H9 (cell line): ENCODE measurements around the gene HDLBP. TPM values are rescaled to one million over a fixed set of nuclear protein-coding genes. Genes with fewer than 3 reads are reported as not detected.

Experiments used
- DNase-seq: peaks from one replicate; pipeline ENCODE4 v3.0.0-alpha.2; 2017
- H2AFZ ChIP-seq: one replicate; pipeline ENCODE4 v1.6.1; 2013; ENCODE audit warnings: mild to moderate bottlenecking, low read length, control low read depth, moderate library complexity
- H2AK5ac ChIP-seq: 2 replicates; pipeline ENCODE4 v1.6.1; 2013; ENCODE audit warnings: low read length, control low read depth, mixed read lengths; ENCODE audit not compliant: insufficient read length
- H2BK120ac ChIP-seq: one replicate; pipeline ENCODE4 v1.6.1; 2013; ENCODE audit warnings: low read depth, mild to moderate bottlenecking, low read length, control low read depth, inconsistent platforms; ENCODE audit not compliant: poor library complexity, severe bottlenecking
- H2BK12ac ChIP-seq: 2 replicates; pipeline ENCODE4 v1.6.1; 2013; ENCODE audit warnings: low read length, control low read depth, mixed read lengths, low read depth; ENCODE audit not compliant: insufficient read length
- H2BK15ac ChIP-seq: 2 replicates; pipeline ENCODE4 v1.6.1; 2013; ENCODE audit warnings: low read depth, low read length, control low read depth
- H2BK20ac ChIP-seq: one replicate; pipeline ENCODE4 v1.6.1; 2013; ENCODE audit warnings: low read depth, mild to moderate bottlenecking, low read length, control low read depth, inconsistent platforms; ENCODE audit not compliant: poor library complexity, severe bottlenecking
- H2BK5ac ChIP-seq: 2 replicates; pipeline ENCODE4 v1.6.1; 2013; ENCODE audit warnings: low read length, control low read depth, mixed read lengths; ENCODE audit not compliant: insufficient read length
- H3K14ac ChIP-seq: 2 replicates; pipeline ENCODE4 v1.6.1; 2013; ENCODE audit warnings: low read length, control low read depth; ENCODE audit not compliant: insufficient read depth
- H3K18ac ChIP-seq: 2 replicates; pipeline ENCODE4 v1.6.1; 2013; ENCODE audit warnings: low read depth, mild to moderate bottlenecking, mixed read lengths, low read length, control low read depth; ENCODE audit not compliant: insufficient read length
- H3K23ac ChIP-seq: 2 replicates; pipeline ENCODE4 v1.6.1; 2013; ENCODE audit warnings: low read length, control low read depth, mixed read lengths, low read depth; ENCODE audit not compliant: insufficient read length
- H3K23me2 ChIP-seq: 2 replicates; pipeline ENCODE4 v1.6.1; 2013; ENCODE audit warnings: low read depth, mild to moderate bottlenecking, mixed read lengths, low read length, control low read depth; ENCODE audit not compliant: insufficient read length, poor library complexity, severe bottlenecking
- H3K27ac ChIP-seq: 2 replicates; pipeline ENCODE4 v1.5.1; 2013; ENCODE audit warnings: low read length, control low read depth, mixed read lengths, low read depth; ENCODE audit not compliant: insufficient read length
- H3K27me3 ChIP-seq: 2 replicates; pipeline ENCODE4 v1.6.1; 2013; ENCODE audit warnings: low read length, control low read depth, inconsistent platforms; ENCODE audit not compliant: insufficient read depth
- H3K4ac ChIP-seq: 2 replicates; pipeline ENCODE4 v1.6.1; 2013; ENCODE audit warnings: low read depth, mild to moderate bottlenecking, control low read depth, inconsistent platforms, low read length, moderate library complexity
- H3K4me1 ChIP-seq: 2 replicates; pipeline ENCODE4 v1.6.1; 2013; ENCODE audit warnings: low read length, control low read depth, inconsistent platforms; ENCODE audit not compliant: insufficient read depth
- H3K4me2 ChIP-seq: 2 replicates; pipeline ENCODE4 v1.6.1; 2013; ENCODE audit warnings: low read length, control low read depth, mixed read lengths; ENCODE audit not compliant: insufficient read length, insufficient read depth
- H3K56ac ChIP-seq: 2 replicates; pipeline ENCODE4 v1.6.1; 2013; ENCODE audit warnings: low read depth, mild to moderate bottlenecking, mixed read lengths, low read length, control low read depth; ENCODE audit not compliant: insufficient read length
- H3K79me1 ChIP-seq: 2 replicates; pipeline ENCODE4 v1.6.1; 2013; ENCODE audit warnings: low read depth, mild to moderate bottlenecking, moderate library complexity, low read length, control low read depth, inconsistent platforms; ENCODE audit not compliant: insufficient read depth, poor library complexity, severe bottlenecking
- H3K79me2 ChIP-seq: 2 replicates; pipeline ENCODE4 v1.6.1; 2013; ENCODE audit warnings: low read length, control low read depth, inconsistent platforms; ENCODE audit not compliant: insufficient read depth
- H3K9ac ChIP-seq: 2 replicates; pipeline ENCODE4 v1.6.1; 2013; ENCODE audit warnings: low read length, control low read depth, mixed read lengths; ENCODE audit not compliant: insufficient read length; ENCODE audit errors: extremely low read depth
- H3K9me3 ChIP-seq: one replicate; pipeline ENCODE4 v1.6.1; 2013; ENCODE audit warnings: low read depth, low read length, inconsistent platforms; ENCODE audit not compliant: control insufficient read depth
- H3T11ph ChIP-seq: one replicate; pipeline ENCODE4 v1.6.1; 2013; ENCODE audit warnings: mild to moderate bottlenecking, low read length, control low read depth, inconsistent platforms
- H4K20me1 ChIP-seq: one replicate; pipeline ENCODE4 v1.6.1; 2013; ENCODE audit not compliant: control insufficient read depth, insufficient read length, insufficient read depth
- H4K5ac ChIP-seq: 2 replicates; pipeline ENCODE4 v1.6.1; 2013; ENCODE audit warnings: low read depth, mild to moderate bottlenecking, mixed read lengths, low read length, control low read depth; ENCODE audit not compliant: insufficient read length
- H4K8ac ChIP-seq: replicated peaks from 2 replicates; pipeline ENCODE4 v1.6.1; 2013; ENCODE audit warnings: low read length, control low read depth, mixed read lengths, low read depth; ENCODE audit not compliant: insufficient read length
- H4K91ac ChIP-seq: 2 replicates; pipeline ENCODE4 v1.6.1; 2013; ENCODE audit warnings: low read depth, mild to moderate bottlenecking, moderate library complexity, mixed read lengths, low read length, control low read depth; ENCODE audit not compliant: insufficient read length
- H3K27ac Mint-ChIP-seq, 3 experiments: 2 replicates in 2 of 3; 3 replicates in 1 of 3; pipeline ENCODE4 v1.8.0; 2020 to 2021; ENCODE audit warnings: mixed read lengths in 3 of 3, mild to moderate bottlenecking in 1 of 3, moderate library complexity in 1 of 3
- H3K27me3 Mint-ChIP-seq: 2 replicates; pipeline ENCODE4 v1.8.0; 2021; ENCODE audit warnings: low read depth, mild to moderate bottlenecking, moderate library complexity, mixed read lengths
- H3K36me3 Mint-ChIP-seq, 3 experiments: 2 replicates in 2 of 3; 3 replicates in 1 of 3; pipeline ENCODE4 v1.8.0; 2020 to 2021; ENCODE audit warnings: low read depth in 3 of 3, mixed read lengths in 3 of 3; ENCODE audit not compliant: insufficient read depth in 1 of 3
- H3K4me1 Mint-ChIP-seq, 2 experiments: 2 replicates each; pipeline ENCODE4 v1.8.0; 2020; ENCODE audit warnings: mixed read lengths in 2 of 2
- H3K4me3 Mint-ChIP-seq, 2 experiments: 2 replicates in 1 of 2; 3 replicates in 1 of 2; pipeline ENCODE4 v1.8.0; 2020 to 2021; ENCODE audit warnings: mild to moderate bottlenecking in 2 of 2, mixed read lengths in 2 of 2, moderate library complexity in 1 of 2
- H3K9me3 Mint-ChIP-seq, 2 experiments: 2 replicates in 1 of 2; 3 replicates in 1 of 2; pipeline ENCODE4 v1.8.0; 2020; ENCODE audit warnings: mild to moderate bottlenecking in 2 of 2, mixed read lengths in 2 of 2, moderate library complexity in 1 of 2
- CTCF ChIP-seq: fragments of 200-600 bp; sonication (generic); conservative IDR thresholded peaks from 3 replicates; pipeline ENCODE4 v1.8.0; 2021; ENCODE audit warnings: antibody characterized with exemption, mild to moderate bottlenecking
- WGBS: extraction: QIAGEN DNeasy Blood & Tissue Kit; methylation state at CpG from one replicate; pipeline ENCODE4 v1.1.7; 2013; ENCODE audit warnings: missing lambda C conversion rate, low lambda C conversion rate, mixed read lengths; ENCODE audit not compliant: insufficient read length; ENCODE audit errors: extremely low coverage; 5-methylcytosine and 5-hydroxymethylcytosine counted together
- total RNA-seq: library from RNA; stranded (reverse); gene quantifications from 2 replicates; pipeline ENCODE4 v1.2.1, GENCODE V29; 2021

Gene HDLBP
- total RNA-seq, 1 experiment from 2014 or later, result 364 TPM

- H3K27ac ChIP-seq, result no peak overlapping the region
- no peak overlapping the region for H3K14ac ChIP-seq
- no peaks in the 10 kb centered on the region for H4K20me1 ChIP-seq
- Mint-ChIP-seq H3K27ac (peak overlapping the region in 1 of 3 experiments; percentile 39; a peak in 1 of 7 replicates), H3K9me3 (no peaks in the 10 kb centered on the region), H3K27me3 (no peaks in the 10 kb centered on the region), H3K4me1 (no peaks in the 10 kb centered on the region), H3K36me3 (peaks cover 62 to 98% (median 96%) of the 10 kb centered on the region in 3 experiments), H3K4me3 (no peak overlapping the region)
- no peak overlapping the region for H3K56ac ChIP-seq
- DNase-seq, result no peak
- H2BK15ac ChIP-seq, result no peak overlapping the region
- H3K4ac ChIP-seq, result no peak overlapping the region
- H4K5ac ChIP-seq, result no peak overlapping the region
- H2BK120ac ChIP-seq, result no peak overlapping the region
- WGBS, result no CpG with 5 or more reads among the region's 14 CpGs
- H2BK12ac ChIP-seq, result no peak overlapping the region
- no peak overlapping the region for H3K4me2 ChIP-seq
- no peak overlapping the region for H3K18ac ChIP-seq
- H3K23ac ChIP-seq, result no peak overlapping the region
- H2BK20ac ChIP-seq, result no peak overlapping the region
- no peaks in the 10 kb centered on the region for H3K23me2 ChIP-seq
- H3K4me1 ChIP-seq, result no peaks in the 10 kb centered on the region
- H3K27me3 ChIP-seq, result no peaks in the 10 kb centered on the region
- no peak overlapping the region for H2AFZ ChIP-seq
- no peak overlapping the region for H3K9ac ChIP-seq
- no peaks in the 10 kb centered on the region for H3K79me2 ChIP-seq
- no peak overlapping the region for H3T11ph ChIP-seq
- H4K8ac ChIP-seq, result no peak overlapping the region
- no peak overlapping the region for H2BK5ac ChIP-seq
- H3K9me3 ChIP-seq, result no peaks in the 10 kb centered on the region
- H4K91ac ChIP-seq, result no peak overlapping the region
- no peak for TF ChIP-seq CTCF
- no peak overlapping the region for H2AK5ac ChIP-seq
- no peaks in the 10 kb centered on the region for H3K79me1 ChIP-seq
These were observed 62.5 kb downstream of the HDLBP start for GRCh38 chr2:241252778-241253475.
